RCC 7860 (cell line): ENCODE results near the gene ADCYAP1R1.

Experiments used
- DNase-seq: peaks from one replicate; pipeline ENCODE4 v3.0.0-alpha.2; 2015; ENCODE audit warnings: low spot score
- FAIRE-seq: peaks from 2 replicates; lab custom pipeline; 2012; peaks lifted over from hg19 to GRCh38; lab: Jason Lieb, UNC

Gene ADCYAP1R1

DNA sequence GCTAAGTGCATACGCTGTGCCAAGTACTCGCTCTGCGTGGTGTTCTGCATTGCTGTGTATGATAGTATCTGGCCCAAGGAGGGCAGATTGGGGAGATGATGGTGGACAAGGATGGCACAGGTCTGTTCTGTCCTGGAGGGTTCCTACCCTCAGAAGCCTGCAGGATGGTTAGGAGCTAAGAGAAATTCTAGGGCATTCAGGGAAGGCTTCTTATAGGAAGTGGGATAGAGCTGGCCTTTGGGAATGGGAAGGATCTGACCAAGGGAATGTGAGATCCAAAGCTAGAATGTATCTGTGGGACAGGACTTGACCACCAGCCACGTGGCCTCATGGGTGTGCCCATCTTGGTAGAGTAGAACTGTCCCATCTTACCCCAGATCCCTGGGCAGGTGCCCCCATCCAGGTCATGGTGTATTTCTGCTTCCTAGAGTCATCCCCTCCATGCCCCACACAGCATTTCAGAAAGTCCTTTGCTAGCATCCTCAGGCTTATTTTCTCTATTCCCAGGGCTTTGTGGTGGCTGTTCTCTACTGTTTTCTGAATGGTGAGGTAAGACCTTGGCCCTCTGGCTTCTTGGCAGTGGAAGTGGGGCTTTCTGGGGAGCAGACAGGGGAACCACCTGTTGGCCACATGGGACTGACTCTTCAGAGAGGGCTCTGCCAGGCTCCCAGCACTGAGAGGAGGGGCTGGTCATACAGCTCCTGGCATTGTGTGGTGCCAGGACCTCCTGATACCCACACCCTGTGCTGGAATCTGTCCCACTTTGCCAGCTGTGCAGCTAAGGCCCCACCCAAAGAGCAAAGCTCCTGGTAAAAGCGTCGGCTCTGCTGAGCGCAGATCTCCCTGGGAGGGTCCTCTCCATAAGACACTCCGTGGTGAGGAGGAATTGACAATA, 52.5 kb downstream of the ADCYAP1R1 start:
- FAIRE-seq, result no peak
- DNase-seq, result no peak

DNA sequence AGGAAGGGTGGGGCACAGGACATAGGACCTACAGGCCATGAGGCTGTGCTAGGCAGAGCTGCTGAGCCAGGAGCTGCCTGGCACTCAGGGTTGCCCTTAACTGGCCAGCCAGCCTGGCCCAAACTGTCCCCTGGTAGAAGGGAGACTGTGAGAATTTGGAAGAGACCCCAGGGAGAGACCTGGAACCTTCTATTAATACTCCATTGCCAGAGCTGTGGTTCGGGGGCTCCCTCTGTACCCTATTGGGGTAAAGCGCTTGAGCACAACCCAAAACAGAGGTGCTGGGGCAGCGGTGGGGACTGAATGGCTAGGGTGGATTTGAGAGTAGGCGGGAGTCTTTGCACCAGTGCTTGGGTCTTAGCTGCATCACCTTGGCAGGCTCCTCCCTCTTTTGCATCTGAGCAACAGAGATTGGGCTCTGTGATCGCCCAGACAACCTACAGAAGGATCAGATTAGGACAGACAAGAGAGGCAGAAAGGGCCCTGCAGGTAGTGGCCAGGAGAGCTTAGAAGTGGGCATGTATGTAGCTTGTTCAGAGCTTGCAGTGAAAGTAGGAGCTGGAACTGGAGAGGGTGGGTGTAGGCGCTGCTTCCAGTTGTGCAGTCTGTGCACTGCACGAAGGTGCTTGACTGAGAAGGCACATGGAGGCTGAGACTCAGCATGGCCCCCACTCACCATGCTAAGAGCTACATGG, 53.3 kb downstream of the ADCYAP1R1 start:
- FAIRE-seq (no peak), DNase-seq (no peak)

DNA sequence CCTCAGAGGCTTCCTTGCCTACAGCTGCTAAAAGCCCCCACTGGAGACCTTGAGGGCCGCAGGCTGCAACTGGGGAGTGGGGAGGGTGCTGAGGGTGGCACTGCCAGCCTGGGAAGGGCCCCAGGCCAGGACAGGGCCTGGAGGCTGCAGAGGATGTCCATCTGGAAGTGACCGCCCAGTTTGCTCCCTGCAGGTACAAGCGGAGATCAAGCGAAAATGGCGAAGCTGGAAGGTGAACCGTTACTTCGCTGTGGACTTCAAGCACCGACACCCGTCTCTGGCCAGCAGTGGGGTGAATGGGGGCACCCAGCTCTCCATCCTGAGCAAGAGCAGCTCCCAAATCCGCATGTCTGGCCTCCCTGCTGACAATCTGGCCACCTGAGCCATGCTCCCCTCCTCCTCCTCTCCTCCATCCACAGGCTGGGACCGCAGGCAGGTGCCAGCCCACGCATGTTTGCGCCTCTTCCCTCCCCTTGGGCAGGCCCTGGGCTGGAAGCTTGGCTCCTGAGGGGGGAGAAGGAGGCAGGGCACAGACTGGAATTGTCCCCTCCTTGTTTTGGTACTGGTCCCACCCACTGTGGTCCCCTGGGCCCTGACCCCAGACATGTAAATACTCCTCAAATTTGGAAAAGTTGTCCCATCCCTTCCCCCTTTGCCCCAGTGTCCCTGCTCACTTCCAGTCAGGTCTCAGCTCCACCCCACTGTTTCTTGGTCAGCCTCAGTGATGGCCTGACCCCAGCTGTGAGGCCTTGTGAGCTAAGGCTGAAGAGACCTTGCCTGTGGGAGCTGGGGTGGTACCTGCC, 54.4 kb downstream of the ADCYAP1R1 start:
- no peak for FAIRE-seq
- no peak for DNase-seq

DNA sequence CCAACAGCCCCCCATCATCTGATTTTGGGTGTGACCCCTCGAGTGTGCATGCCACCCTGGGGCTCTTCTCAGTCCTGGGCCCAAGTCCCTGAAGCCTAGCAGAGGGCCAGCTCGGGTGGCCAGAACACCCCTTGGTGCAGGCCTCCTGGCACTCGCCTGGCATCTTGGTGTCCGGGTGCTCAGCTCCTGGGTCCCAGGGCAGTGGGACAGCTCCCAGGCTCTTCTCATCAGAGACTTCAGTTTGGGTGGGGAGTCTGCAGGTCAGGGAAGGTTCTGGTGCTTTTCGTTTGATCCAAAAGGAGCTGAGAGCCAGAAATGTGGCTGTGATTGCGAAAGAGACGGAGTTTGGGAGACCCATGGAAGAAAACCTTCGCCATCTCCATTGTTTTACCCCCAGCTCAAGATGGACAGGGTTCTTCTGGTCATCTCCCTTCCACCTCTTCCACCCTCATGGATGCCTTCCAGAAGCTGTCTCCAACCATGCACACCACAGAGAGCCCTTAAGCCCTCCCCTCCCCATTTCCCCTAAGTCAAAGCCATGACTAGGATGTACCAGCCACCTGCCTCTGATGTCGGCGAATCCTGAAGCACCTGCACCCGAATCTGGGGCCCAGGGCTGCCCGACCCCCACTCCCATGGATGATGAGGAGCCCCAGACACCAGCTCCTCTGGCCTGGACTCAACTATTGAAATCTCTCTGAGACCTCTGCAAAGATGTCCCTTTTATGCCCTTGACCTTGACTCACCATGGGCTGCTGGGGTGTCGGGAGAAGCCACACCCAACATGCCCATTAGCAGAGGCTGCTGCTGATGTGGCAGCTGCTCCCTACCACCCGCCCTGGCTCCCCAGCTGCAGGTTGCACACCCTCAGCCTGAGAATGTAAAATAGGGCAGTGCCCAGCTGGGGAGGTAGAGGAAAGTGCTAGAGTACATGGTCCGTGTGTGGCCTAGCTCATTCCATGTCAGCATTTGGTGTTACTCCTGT, 55.3 kb downstream of the ADCYAP1R1 start:
- DNase-seq, result no peak
- no peak for FAIRE-seq

DNA sequence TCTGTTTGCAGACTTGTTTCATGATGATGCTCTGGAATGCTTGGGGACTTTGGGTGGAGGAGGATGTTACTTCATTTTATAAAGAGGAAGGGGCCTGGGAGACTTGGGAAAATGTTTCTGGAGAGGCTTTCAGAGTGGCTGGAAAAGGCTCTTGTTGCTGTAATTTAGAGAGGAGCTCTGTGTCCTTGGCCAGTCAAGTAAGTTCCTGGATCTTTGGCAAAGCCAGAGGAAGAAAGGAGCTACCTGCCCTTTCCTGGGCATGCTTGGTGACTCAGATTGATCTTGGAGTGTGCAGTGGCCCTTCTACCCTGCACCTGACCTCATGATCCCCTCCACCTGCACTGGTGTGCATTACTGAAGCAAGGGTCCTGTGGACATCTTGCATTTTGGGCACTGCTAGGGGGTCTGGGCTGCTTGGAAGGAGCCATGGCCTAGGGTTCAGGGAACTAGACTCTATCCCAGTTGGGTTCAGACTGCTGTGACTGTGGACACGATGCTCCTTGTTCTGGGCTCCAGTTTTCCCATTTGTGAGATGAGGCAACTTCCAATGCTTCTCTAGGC, 56.1 kb downstream of the ADCYAP1R1 start:
- FAIRE-seq, result no peak
- no peak for DNase-seq

DNA sequence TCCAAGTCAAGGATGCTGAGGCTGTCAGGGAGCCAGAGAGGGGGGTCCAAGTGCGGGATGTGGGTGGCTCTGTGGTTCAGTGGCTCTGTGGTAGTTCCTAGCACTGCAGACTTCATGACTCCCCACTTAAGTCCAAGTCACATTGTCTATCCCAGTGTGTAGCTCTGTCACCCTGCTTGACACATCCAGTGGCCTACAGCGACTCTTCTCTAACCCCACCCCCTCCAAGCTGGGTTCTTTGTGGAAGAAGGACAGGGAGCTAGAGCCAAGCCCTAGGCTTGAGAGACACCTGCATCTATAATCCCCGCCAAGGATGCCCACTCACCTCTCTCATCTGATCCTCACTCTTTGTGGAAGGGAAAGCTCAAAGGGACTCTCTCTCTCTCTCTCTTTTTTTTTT, 57.6 kb downstream of the ADCYAP1R1 start:
- no peak for FAIRE-seq
- DNase-seq, result no peak

DNA sequence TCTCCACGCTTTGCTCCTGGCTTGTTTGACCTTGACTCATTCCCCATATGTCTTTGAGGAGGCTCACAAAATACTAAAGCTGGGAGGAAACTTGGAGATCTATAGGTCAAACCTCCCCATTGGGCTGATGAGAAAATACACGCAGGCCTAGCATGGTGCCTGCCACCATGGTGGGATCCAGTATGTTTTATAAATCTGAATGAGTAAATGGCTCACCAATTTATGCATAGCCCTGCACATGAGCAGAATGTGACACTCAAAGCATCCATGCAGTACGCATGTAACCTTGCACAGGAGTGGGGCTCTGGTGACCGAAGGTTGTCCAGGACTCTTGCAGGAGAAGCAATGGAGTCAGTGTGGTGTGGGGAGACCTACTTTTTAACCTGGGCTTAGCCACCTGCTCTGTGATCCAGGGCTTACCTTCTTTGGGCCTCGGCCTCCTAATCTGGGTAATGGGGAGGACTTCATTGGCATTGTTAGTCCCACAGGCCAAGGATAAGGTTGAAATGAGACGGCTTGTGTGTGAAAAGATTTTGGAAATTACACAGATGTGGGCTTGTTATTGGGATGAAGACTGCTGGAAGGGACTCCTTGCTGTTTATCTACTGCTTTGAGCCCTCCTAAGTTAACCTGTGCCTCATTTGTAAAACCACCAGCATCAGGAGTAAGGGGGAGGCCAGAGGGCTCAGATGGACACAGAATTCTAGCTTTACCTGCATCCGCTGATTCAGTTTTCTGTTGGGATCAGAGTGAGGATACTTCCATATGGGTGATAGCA, 58.4 kb downstream of the ADCYAP1R1 start:
- FAIRE-seq (no peak), DNase-seq (no peak)

DNA sequence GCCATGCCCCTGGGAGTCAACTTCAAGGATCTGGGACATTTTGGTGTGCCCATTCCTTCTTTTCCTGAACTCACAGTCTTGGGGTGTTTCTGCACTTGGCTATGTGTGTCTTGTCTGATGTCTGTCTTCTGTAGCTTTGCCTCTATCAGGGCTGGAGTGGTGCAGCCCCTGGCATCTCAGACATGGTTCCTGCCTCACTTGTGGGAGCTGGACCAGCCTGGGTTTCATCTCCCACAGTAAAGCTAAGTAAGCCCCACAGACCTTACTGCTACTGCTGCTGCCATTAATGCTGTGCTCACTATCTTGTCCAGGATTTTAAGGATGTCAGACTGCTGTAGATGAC, 59.0 kb downstream of the ADCYAP1R1 start:
- DNase-seq (no peak), FAIRE-seq (no peak)

DNA sequence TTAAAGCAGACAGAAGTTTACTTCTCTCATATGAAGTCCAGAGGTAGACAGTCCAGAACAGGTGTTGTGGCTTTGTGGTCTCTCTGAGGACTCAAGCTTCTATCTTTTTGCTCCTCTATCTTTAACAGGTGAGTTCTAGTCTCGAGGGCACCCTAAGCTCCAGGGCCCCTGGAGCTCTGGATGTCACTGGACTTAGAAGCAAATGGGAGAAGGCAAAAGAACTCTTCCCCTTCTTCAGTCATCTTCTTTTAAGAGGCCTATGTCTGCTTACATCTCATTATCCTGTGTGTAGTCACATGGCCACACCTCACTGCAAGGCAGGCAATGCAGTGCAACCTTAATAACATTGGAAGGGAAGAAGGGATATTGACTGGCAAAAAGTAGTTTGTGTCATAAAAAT, 61.6 kb downstream of the ADCYAP1R1 start:
- no peak for FAIRE-seq
- DNase-seq, result no peak

DNA sequence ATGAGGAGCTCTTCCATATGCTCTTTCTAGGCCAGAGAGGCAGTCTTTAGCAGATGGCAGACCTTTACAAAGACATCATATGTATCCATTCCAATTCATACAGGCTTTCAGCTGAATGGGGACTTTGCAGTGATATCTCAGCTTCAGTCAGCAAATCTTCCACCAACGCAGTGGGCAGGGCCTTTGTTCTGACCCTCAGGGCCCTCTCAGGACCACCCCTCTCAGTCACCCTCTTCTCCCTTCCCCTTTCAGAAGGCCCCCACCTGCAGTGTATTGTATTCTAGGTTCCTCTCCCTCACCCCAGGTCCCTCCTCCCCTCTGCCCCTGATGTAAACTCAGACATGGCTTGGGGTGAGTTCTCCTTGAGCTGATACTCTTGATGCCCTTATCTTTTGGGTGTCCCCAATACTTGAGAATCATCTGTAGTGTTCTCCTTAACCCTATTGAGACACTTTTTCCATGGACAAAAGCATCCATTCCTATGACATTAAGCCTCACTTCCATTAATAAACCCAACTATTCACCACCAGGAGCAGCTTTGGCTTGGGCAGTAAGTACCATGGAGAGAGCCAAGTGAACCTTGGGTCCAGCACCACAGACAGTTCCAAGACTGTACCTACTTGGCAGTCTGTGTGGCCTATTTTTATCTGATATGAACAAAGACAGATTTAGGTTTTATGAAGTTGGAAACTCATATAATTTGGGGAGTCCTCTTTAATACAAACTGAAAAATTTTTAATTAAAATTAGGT, 62.7 kb downstream of the ADCYAP1R1 start:
- FAIRE-seq, result no peak
- DNase-seq, result no peak

DNA sequence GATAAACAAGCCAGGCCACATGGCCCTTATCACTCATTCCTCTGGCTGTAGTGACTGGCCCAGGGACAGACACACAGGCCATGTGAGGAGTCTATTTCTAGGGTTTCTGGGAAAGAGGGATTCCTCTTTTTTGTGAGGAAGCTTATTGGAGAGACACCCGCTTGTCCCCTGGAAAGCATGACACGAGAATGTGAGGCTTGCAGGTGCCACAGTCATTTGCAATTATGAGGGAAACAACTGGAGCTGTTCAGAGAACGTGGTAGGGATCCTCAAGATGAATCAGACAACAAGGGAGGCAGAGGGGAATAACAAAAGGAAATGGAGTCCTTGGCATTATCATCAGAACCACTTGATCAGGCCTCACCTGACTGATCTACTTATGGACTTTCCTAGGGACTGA, 64.5 kb downstream of the ADCYAP1R1 start:
- no peak for DNase-seq
- FAIRE-seq, result no peak

DNA sequence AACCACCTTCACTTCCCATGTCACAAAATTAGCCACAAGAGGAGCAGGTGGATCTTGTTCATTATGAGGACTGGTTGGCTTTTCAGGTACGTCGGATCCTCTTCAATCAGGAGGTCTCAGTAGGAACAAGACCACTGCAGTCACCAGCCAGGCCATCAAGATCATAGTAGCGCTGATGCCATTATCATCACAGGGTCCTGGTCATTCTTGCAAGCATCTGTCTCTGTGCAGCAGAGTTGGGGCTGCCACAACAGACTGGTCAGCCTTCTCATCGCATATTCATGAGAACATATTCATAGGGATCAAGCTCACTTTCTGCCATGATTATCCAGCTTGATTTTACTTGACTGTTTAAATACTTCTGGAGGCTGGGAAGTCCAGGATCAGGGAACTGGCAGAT, 67.1 kb downstream of the ADCYAP1R1 start:
- DNase-seq (no peak), FAIRE-seq (no peak)

DNA sequence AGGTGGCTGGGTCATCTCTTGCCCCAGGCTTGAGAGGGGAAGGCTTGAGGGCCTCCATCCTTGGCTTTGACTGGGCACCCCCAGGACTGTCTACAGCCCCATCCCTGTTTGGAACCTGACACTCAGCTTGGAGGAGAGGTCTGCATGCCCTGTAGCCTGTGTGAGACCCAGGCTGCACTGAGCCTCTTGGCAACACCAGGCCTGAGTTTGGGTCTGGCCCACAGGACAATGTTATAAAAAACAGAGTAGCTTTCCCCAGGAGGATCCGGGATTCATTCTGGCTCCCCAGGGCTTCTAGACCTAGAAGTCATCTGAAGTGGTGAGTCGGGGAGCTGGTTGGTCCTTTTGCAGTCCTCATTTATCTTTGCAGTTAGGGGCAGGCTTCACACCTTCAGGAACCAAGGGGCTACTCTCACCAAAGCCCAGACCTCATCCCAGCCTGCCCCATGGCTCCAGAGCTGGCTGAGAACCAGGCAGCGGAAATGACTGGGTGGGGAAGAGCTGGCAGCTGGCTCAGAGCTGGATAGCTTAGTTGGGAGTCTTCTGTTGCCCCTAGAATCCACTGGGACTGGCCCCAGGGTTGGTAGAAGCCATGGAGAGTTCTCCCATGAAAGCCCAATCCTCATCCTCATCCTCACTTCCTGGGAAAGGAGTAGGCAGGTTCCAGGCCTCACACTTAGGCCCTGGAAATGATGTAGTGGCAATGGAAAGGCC, 68.8 kb downstream of the ADCYAP1R1 start:
- DNase-seq (no peak), FAIRE-seq (no peak)

DNA sequence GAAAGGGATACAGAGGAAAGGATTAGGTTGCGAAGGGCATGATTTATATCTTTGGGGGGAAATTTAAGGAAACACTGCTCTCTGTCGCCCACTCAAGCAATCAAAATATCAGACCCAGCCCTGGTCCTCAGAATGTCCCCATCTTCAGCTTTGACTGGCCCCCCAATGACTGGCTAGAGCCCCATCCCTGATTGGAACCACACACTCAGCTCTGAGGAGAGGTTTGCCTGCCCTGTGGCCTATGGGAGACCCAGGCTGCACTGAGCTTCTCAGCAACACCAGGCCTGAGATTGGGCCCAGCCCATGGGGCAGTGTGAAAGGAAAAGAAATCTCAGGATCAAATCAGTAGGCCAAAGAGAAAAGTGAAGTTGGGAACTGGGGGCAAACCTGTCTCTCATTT, 69.5 kb downstream of the ADCYAP1R1 start:
- DNase-seq (no peak), FAIRE-seq (no peak)

DNA sequence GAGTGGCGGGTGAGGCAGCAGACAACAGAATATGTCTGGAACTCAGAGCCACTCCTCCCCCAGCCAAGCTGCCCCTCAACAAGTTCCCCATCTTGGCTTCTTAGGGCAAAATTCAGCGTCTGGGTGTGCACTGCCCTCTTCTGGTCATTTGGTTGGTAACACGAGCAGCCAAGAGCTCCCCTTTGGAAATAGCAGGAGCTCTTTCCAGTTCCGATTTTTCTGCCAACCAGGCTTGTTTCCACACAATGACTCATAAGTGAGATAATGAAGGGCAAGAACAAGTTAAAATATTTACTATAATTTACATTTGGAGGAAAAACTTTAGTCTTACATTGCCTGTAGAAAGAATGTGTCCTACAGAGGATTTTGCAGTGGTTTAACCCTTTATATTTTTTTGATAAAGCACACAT, 70.5 kb downstream of the ADCYAP1R1 start:
- FAIRE-seq, result no peak
- DNase-seq, result peak; percentile 42

DNA sequence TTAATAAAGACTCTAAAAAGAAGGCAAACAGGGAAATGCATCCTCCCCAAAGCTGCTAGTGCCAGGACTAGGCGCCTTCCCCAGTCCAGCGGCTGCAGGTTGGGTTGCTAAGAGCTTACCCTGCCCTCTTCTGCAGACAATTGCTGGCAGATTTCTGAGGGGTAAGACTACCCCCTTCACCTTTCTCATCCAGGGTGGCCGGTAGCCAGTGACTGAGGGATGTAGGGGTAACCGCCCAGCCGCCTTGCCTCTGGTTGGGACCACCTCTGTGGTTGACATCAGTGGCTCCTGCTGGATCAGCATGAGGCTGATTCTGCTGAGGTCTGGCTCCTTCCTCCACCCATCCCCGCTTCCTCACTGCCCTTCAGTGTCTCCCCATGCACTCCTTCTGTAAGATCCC, 71.2 kb downstream of the ADCYAP1R1 start:
- DNase-seq (no peak), FAIRE-seq (no peak)

DNA sequence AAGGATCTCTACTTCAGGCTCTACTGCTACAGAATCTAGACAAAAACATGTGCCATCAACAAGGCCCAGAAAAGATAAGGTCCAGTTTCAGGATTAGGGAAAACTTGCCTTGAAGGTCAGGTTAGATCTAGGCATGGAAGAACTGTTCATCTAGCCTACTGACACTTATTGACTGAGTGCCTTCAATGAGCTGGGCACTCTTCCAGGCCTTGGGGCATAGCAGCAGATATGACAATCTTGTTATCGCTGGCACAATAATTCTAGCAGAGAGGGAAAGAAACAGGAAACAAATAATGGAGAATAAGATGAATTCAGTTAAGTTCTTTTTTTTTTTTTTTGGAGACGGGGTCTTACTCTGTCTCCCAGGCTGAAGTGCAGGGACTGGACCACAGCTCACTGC, 71.6 kb downstream of the ADCYAP1R1 start:
- DNase-seq (no peak), FAIRE-seq (no peak)

DNA sequence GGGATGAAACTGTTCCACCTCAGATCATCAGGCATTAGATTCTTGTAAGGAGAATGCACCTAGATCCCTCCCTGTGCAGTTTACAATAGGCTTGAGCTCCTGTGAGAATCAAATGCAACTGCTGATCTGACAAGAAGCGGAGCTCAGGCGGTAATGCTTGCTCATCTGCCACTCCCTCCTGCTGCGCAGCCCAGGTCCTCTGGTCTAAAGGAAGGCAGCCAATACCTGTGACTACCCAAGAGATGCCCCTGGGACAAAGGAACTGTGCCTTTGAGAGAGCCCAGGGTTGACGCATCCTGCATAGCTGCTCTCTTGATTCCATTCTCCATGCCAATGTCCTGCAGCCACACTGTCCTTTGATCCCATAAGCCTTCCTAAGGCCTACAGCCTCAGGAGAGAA, 73.1 kb downstream of the ADCYAP1R1 start:
- FAIRE-seq (no peak), DNase-seq (no peak)
